T-helper 1 cell treated with Interleukin-12 subunit alpha and Interleukin-12 subunit beta and Interleukin-4 antibody, amounts not matched to agents 30 μg/mL and 1 μg/mL, for 36 hours (primary cell): ENCODE measurements around the gene BICC1.

Source experiments
- H3K27ac Mint-ChIP-seq: one replicate; pipeline ENCODE4 v1.8.0; 2021; ENCODE audit warnings: mild to moderate bottlenecking, mixed read lengths
- H3K27me3 Mint-ChIP-seq: one replicate; pipeline ENCODE4 v1.8.0; 2021; ENCODE audit warnings: low read depth, mixed read lengths
- H3K36me3 Mint-ChIP-seq: one replicate; pipeline ENCODE4 v1.8.0; 2021; ENCODE audit warnings: low read depth, mixed read lengths
- H3K4me1 Mint-ChIP-seq: one replicate; pipeline ENCODE4 v1.8.0; 2021; ENCODE audit warnings: low read depth, mixed read lengths
- H3K4me3 Mint-ChIP-seq: one replicate; pipeline ENCODE4 v1.8.0; 2021; ENCODE audit warnings: mild to moderate bottlenecking, moderate library complexity, mixed read lengths
- H3K9me3 Mint-ChIP-seq: one replicate; pipeline ENCODE4 v1.8.0; 2021; ENCODE audit warnings: mixed read lengths

Gene BICC1

DNA sequence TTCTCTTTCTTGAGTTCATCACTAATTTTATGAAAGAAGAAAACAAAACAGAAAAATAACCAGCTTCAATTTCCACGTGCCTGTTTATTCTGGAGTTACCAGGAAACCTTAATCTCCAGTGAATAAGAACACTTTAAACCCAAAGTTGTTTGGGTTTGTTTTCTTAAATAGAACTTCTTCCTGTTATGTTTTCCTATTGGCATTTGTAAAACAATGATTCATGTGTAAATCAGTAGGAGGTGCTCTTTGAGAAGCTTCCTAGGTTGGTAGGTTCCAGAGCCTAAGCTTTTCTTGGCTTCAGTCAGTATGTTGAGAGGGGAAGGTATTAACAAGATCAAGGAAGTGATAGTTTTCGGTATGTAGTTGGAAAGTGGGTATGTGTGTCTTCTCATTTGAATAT is 119.0 kb downstream of the BICC1 start:
- H3K27ac Mint-ChIP-seq, result no peak overlapping the region
- no peak overlapping the region for H3K4me3 Mint-ChIP-seq
- H3K4me1 Mint-ChIP-seq, result no peaks in the 10 kb centered on the region
- no peaks in the 10 kb centered on the region for H3K27me3 Mint-ChIP-seq
- H3K9me3 Mint-ChIP-seq, result no peaks in the 10 kb centered on the region
- H3K36me3 Mint-ChIP-seq, result no peaks in the 10 kb centered on the region

DNA sequence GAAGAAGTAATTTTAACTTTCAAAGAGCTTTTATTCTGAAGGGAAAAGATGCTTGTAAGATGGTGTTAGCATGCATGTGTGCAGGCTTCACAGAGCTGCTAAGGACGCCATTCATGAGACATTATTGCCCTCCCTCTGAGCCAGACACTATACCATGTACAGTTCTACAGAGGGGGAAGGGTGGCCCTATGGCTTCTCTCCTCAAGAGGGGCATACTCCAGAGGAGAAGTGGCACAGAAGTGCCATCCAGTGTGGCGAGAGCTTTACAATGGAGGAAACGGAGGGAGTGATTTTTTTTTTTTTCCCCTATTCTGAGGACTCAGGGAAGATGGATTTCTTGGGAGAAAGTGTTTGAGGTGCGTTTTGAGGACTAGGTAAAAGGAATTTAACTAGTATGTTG is 119.5 kb downstream of the BICC1 start:
- Mint-ChIP-seq H3K4me1 (no peaks in the 10 kb centered on the region), H3K9me3 (no peaks in the 10 kb centered on the region), H3K36me3 (no peaks in the 10 kb centered on the region), H3K27me3 (no peaks in the 10 kb centered on the region), H3K4me3 (no peak overlapping the region), H3K27ac (no peak overlapping the region)

DNA sequence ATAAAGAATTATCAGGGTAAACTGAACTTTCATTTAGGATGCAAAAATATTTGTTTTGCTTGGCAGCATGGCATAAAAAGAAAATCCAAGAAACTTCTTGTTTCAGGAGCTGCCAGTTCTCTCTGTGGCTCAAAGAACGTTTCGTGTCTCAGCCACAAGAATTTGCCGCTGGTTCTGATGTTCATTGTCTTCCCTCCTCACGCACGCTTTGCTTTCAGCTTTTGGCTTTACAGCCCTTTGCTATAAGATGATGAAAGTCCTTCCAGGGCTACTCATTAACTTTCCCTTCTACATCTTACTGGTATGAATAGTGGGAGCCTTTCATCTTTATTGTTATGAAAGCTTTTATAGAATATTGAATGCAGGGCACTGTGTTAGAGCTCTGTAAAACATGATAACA is 124.7 kb downstream of the BICC1 start:
- Mint-ChIP-seq H3K9me3 (no peaks in the 10 kb centered on the region), H3K27ac (no peak overlapping the region), H3K27me3 (no peaks in the 10 kb centered on the region), H3K4me1 (no peaks in the 10 kb centered on the region), H3K36me3 (no peaks in the 10 kb centered on the region), H3K4me3 (no peak overlapping the region)

DNA sequence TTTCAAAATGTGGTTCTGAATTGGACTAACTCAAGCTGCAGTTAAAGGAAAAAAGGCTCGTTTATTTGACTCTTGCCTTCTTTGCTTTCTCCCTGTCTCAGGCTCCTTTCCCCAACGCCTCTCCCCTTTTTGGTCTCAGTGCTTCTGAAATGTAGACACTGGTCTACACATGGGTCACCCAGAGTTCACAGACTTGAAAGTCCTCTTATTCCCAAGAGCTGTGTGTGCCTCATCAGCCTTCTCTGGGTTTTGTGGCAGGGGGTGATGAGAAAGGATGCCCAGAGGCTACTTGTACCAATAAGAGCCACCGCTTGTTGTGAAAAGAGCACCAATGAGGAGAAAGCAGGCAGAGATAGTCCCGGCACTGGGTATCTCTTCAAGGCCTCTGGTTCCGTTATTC is 125.7 kb downstream of the BICC1 start:
- no peaks in the 10 kb centered on the region for H3K4me1 Mint-ChIP-seq
- H3K4me3 Mint-ChIP-seq, result no peak overlapping the region
- H3K9me3 Mint-ChIP-seq, result no peaks in the 10 kb centered on the region
- no peaks in the 10 kb centered on the region for H3K27me3 Mint-ChIP-seq
- no peaks in the 10 kb centered on the region for H3K36me3 Mint-ChIP-seq
- H3K27ac Mint-ChIP-seq, result no peak overlapping the region

DNA sequence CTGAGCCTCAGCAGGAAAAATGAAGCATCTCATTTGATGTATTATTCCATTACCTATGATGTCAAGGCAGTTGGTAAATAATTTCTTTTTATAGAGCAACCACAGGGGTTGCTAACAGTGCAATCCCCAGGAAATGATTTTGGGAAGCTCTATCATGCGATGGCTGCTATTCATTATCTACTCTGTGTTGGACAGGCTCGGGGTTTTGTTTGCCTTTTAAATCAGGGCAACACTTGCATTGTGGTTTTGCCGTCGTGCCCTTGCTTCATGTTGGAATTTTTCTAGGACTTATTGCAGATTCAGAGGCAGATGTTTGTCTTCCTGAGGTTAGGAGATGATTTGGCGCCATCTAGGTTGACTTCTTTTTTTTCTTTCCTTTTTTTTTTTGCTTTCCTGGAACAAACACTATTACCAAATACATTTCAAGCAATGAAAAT is 128.4 kb downstream of the BICC1 start:
- H3K9me3 Mint-ChIP-seq, result no peaks in the 10 kb centered on the region
- H3K36me3 Mint-ChIP-seq, result no peaks in the 10 kb centered on the region
- no peaks in the 10 kb centered on the region for H3K27me3 Mint-ChIP-seq
- no peaks in the 10 kb centered on the region for H3K4me1 Mint-ChIP-seq
- no peak overlapping the region for H3K4me3 Mint-ChIP-seq
- H3K27ac Mint-ChIP-seq, result no peak overlapping the region

DNA sequence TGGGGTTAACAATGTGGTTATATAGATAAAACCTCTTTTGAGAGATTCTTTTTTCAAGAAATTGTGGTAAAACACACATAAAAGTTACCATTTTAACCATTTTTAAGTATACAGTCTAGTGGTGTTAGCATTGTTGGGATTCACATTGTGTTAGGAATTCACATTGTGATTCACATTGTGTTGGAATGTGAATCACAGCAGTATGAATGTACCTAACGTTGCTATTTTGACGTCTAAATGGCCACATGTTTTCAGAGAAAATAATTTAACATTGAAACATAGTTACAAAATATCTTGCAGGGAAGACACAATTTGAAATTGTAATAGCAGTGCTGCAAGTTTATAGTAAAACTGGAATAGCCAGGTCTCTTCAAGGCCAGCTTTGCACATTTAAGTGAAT is 129.0 kb downstream of the BICC1 start:
- Mint-ChIP-seq H3K4me3 (no peak overlapping the region), H3K36me3 (no peaks in the 10 kb centered on the region), H3K27ac (no peak overlapping the region), H3K4me1 (no peaks in the 10 kb centered on the region), H3K9me3 (no peaks in the 10 kb centered on the region), H3K27me3 (no peaks in the 10 kb centered on the region)

DNA sequence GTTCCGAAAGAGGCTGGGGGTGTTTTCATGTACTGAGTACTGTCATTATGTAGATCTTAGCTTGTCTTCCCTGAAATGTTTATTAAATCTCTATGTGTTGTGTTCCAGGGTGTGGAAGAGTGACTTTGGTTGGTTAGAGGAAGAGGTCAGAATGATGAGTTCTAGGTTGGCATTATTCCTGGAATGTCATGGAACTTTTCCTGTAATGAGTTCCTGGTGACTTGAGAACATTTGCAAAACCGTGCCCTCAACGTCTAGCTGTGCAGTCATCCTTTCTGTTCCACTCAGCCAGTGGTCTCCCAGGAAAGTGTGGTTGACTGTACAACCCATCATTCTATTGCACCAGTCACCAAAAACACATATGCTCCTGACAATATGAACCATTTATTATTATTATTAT is 129.6 kb downstream of the BICC1 start:
- H3K27ac Mint-ChIP-seq, result no peak overlapping the region
- no peak overlapping the region for H3K4me3 Mint-ChIP-seq
- H3K27me3 Mint-ChIP-seq, result no peaks in the 10 kb centered on the region
- no peaks in the 10 kb centered on the region for H3K9me3 Mint-ChIP-seq
- no peaks in the 10 kb centered on the region for H3K36me3 Mint-ChIP-seq
- no peaks in the 10 kb centered on the region for H3K4me1 Mint-ChIP-seq

DNA sequence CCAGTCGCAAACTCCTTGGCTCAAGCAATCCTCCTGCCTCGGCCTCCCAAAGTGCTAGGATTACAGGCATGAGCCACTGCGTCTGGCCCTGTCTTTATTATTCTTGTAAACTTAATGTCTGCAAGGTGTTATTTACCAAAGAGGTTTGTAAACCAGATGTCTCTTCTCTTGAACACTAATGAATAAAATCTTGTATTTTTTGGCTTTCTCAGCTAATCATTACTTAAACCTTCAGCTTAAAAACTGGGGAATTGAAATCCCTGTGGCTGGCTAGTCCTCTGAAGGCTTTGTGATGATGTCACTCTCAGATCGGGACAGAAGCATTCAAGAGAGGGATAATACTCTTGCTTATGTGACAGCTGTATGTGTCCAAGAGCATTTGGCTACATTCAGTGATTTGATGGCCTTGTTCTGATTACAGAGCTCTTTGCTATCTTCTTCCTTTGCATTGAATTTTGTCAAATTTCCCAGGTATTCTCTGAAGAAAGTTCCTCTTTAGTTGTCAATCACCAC is 130.3 kb downstream of the BICC1 start:
- Mint-ChIP-seq H3K36me3 (no peaks in the 10 kb centered on the region), H3K4me3 (no peak overlapping the region), H3K27ac (no peak overlapping the region), H3K27me3 (no peaks in the 10 kb centered on the region), H3K9me3 (no peaks in the 10 kb centered on the region), H3K4me1 (no peaks in the 10 kb centered on the region)

DNA sequence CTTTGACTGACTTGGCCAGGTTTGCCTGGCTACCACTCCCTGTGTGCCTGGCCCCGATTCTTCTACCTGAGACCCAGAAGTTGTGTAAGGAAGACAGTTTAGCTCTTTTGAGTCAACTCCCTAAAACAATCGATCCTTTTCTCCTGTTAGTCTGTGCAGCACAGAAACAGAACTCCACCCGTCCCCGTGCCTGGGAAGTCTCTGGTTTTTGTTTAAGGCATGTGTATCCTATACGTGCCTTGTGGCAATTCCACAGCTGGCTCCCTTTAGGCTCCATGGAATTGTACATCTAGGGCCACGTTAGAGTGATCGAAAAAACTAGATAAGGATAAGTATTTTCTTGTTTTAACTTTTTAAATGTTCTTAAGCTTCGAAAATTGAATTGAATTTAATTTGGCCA is 131.6 kb downstream of the BICC1 start:
- Mint-ChIP-seq H3K9me3 (no peaks in the 10 kb centered on the region), H3K27me3 (no peaks in the 10 kb centered on the region), H3K27ac (no peak overlapping the region), H3K4me3 (no peak overlapping the region), H3K4me1 (no peaks in the 10 kb centered on the region), H3K36me3 (no peaks in the 10 kb centered on the region)

DNA sequence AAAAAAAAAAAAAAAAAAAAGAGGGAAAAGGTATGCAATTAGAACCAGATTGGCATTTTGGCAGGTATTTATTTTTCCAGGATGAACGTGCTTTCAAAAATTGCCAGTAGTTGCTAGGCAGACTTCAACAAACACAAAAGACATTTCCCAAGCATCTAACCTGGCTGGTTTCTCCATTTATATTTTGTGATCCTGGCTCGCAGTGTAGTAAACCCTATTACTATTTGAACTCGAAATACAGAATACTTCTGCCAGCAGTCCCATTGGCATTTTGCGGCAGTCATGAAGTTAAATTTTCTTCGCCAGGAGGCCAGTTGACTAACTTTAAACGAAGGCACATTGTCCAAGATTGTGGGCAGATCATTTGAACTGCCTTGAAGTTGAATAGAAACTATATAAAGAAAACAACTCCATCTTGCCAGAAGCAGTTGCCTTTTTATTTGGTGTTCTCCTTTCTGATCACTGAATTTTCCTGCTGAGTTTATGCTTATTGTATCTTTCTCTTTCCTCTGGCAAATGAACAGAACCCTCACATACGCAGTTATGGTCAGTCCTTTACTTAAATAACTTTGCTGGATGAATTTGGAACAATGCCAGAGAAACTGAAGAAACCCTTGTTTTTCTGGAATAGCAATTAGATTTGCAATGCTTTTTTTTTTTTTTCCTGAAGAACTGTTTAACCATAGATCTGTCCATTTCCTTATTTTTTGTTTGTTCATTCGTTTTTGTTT is 132.9 kb downstream of the BICC1 start:
- no peaks in the 10 kb centered on the region for H3K27me3 Mint-ChIP-seq
- H3K36me3 Mint-ChIP-seq, result no peaks in the 10 kb centered on the region
- no peak overlapping the region for H3K4me3 Mint-ChIP-seq
- H3K27ac Mint-ChIP-seq, result no peak overlapping the region
- H3K4me1 Mint-ChIP-seq, result no peaks in the 10 kb centered on the region
- H3K9me3 Mint-ChIP-seq, result no peaks in the 10 kb centered on the region

DNA sequence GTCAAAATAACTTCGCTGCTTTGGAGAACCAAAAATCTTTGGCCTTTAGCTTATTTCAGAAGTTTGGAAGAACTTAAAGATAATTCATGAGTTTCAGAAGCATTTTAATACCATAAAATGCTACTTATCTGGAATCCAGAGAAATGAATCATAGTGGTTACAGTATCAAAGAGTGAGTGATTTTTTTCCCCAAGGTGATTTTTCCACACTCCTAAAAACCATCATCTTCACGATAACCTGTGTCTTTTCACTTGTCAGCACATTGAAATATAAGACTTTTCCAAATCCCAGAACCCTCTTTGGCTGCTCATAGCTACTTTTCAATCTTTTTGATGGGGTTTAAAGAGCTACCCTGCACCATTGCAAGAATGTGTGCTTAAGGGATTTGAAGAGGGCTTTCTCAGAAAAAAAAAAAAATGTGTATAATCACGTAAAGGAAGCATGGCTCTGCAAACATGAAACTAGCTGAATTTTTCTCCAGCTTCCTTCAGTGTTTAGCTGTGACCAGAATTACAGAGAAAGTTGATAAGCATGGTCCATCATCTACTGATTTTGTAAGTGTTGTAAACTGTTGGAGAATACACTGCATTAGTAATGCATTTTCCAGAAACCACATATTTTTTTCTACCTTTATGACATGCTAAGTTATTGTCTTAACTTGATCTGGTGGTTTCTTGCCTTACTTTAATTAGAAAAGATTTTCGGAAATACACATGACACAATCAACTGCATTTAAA is 134.9 kb downstream of the BICC1 start:
- Mint-ChIP-seq H3K36me3 (no peaks in the 10 kb centered on the region), H3K27me3 (no peaks in the 10 kb centered on the region), H3K4me1 (no peaks in the 10 kb centered on the region), H3K9me3 (no peaks in the 10 kb centered on the region), H3K27ac (no peak overlapping the region), H3K4me3 (no peak overlapping the region)

DNA sequence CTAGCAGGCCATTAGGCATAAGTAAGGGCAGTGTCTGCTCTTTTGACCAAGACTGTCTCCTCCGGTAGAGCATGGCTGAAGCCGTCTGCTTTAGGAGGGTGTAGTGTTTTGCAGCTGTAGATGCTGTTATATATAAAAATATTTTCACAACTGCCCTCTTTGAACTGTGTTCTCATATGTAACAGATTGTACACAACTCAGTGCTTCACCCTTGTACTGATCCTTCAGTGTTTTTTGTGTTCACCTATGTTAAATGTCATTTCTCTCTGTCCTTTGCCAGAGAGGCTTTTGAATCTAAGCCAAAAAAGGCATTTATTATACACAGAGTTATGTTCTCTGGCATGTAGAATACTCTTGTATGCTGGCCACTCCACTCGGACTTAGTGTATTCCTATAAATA is 135.5 kb downstream of the BICC1 start:
- H3K4me1 Mint-ChIP-seq, result no peaks in the 10 kb centered on the region
- no peak overlapping the region for H3K27ac Mint-ChIP-seq
- no peaks in the 10 kb centered on the region for H3K9me3 Mint-ChIP-seq
- no peaks in the 10 kb centered on the region for H3K36me3 Mint-ChIP-seq
- H3K27me3 Mint-ChIP-seq, result no peaks in the 10 kb centered on the region
- no peak overlapping the region for H3K4me3 Mint-ChIP-seq

DNA sequence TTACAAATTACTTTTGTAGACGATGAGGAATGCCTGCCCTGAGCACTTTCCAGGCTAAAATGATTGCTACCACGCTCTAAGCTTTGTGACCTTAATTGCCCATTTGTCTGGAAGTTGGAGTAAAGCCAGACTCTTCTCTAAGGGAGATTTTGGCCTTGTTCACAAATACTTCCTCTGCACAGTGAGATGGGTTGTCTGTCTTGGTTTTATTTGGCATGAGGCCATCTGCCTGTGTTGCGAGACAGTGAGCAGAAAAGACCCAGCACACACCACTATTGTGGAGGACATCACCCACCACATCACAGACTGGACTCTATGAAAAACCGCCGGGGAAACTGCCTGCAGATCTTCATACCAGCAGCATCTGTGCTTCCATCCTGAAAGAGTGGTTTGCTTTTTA is 138.4 kb downstream of the BICC1 start:
- H3K4me3 Mint-ChIP-seq, result no peak overlapping the region
- no peaks in the 10 kb centered on the region for H3K27me3 Mint-ChIP-seq
- H3K27ac Mint-ChIP-seq, result no peak overlapping the region
- H3K36me3 Mint-ChIP-seq, result no peaks in the 10 kb centered on the region
- H3K9me3 Mint-ChIP-seq, result no peaks in the 10 kb centered on the region
- H3K4me1 Mint-ChIP-seq, result no peaks in the 10 kb centered on the region

DNA sequence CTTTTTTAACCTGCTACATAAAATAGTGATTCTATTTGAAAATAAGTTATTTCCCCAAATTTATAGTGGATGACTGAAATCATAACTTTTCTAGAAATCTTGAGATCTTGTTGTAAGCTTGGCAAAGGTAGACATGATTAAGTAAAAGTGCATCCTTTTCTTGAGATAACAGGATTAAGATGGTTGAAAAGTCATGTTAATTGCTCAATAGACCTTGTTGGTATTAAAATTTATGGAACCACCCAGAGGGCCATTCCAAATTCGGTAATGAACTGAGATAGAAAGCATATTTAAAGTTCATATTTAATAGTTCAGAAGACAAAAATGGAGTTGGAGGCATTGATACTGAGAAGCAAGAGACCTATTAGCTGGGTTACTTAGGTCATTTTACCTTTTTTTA is 139.1 kb downstream of the BICC1 start:
- H3K36me3 Mint-ChIP-seq, result no peaks in the 10 kb centered on the region
- H3K4me1 Mint-ChIP-seq, result no peaks in the 10 kb centered on the region
- H3K9me3 Mint-ChIP-seq, result no peaks in the 10 kb centered on the region
- no peak overlapping the region for H3K27ac Mint-ChIP-seq
- no peak overlapping the region for H3K4me3 Mint-ChIP-seq
- H3K27me3 Mint-ChIP-seq, result no peaks in the 10 kb centered on the region

DNA sequence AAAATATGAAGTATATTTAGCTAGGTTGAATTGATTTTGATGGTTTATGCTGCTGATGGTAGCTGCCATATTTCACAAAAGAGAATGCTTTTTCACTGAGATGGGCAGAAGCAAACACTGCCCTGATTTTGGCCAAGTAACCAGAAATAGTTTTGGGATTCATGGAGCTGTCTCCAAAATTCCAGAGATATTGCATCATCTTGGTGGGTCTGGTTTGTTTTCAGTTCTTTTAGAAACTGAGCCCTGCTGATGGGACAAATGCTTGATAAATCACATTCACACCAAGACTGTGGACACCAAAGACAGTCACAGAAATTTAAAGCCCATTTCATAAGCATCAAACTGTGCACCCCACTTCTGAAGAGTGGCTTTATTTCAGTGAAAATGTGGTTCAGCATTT is 140.5 kb downstream of the BICC1 start:
- Mint-ChIP-seq H3K27ac (no peak overlapping the region), H3K9me3 (no peaks in the 10 kb centered on the region), H3K4me1 (no peaks in the 10 kb centered on the region), H3K36me3 (no peaks in the 10 kb centered on the region), H3K4me3 (no peak overlapping the region), H3K27me3 (no peaks in the 10 kb centered on the region)
